PC-9 (cell line): ENCODE data around the gene CHST12. TPM values are rescaled to one million over a fixed set of nuclear protein-coding genes. Genes with fewer than 3 reads are reported as not detected.
"Not testable (repeated sequence)": the region's sequence is repeated elsewhere in the genome, so short reads cannot be mapped to it uniquely, and the experiment has no call there.

Source experiments
- BruUV-seq: library from RNA; stranded (reverse); fragments of 400-500 nt; replicated peaks from 2 replicates; lab custom pipeline; 2021; lab: Mats Ljungman, UMichigan
- CTCF ChIA-PET: fragments of 300-600 bp; sonication (Branson Sonifier 250); formaldehyde crosslinking; loops from one replicate; lab custom pipeline; 2022; ENCODE audit warnings: antibody characterized with exemption; lab: Charles Lee
- POLR2A ChIA-PET: fragments of 300-600 bp; sonication (Branson Sonifier 250); formaldehyde crosslinking; loops from one replicate; lab custom pipeline; 2022; ENCODE audit warnings: antibody characterized with exemption; ENCODE audit not compliant: unreplicated experiment; lab: Charles Lee
- DNase-seq, 2 experiments: peaks; one replicate each; pipeline versions ENCODE4 v3.0.0 to v3.0.0-alpha.2; 2015 to 2022; ENCODE audit warnings: mixed read lengths in 1 of 2
- H2AFZ ChIP-seq: fragments of 200-600 bp; sonication (generic); 2 replicates; pipeline ENCODE4 v1.8.1; 2017; ENCODE audit warnings: antibody characterized with exemption
- H3F3A ChIP-seq: fragments of 200-600 bp; sonication (generic); 2 replicates; pipeline ENCODE4 v1.8.1; 2017; ENCODE audit warnings: antibody characterized with exemption, mild to moderate bottlenecking, low read depth; ENCODE audit not compliant: insufficient read depth
- H3K27ac ChIP-seq: fragments of 200-600 bp; sonication (generic); 2 replicates; pipeline ENCODE4 v1.6.1; 2016; ENCODE audit warnings: mixed run types
- H3K27me3 ChIP-seq: fragments of 200-600 bp; sonication (generic); 2 replicates; pipeline ENCODE4 v1.6.1; 2016; ENCODE audit warnings: low read depth, mixed run types; ENCODE audit not compliant: insufficient read depth
- H3K36me3 ChIP-seq: fragments of 200-600 bp; sonication (generic); 2 replicates; pipeline ENCODE4 v1.6.1; 2016; ENCODE audit warnings: low read depth, mixed run types
- H3K4me1 ChIP-seq: fragments of 200-600 bp; sonication (generic); replicated peaks from 2 replicates; pipeline ENCODE4 v1.6.1; 2016; ENCODE audit warnings: mixed run types; ENCODE audit not compliant: insufficient read depth
- H3K4me2 ChIP-seq: fragments of 200-600 bp; sonication (generic); 2 replicates; pipeline ENCODE4 v1.6.1; 2017; ENCODE audit warnings: mixed run types
- H3K4me3 ChIP-seq: fragments of 200-600 bp; sonication (generic); 2 replicates; pipeline ENCODE4 v1.6.1; 2016; ENCODE audit warnings: mixed run types
- H3K79me2 ChIP-seq: fragments of 200-600 bp; sonication (generic); 2 replicates; pipeline ENCODE4 v1.6.1; 2017; ENCODE audit warnings: low read depth, mixed run types
- H3K9me2 ChIP-seq: fragments of 200-600 bp; sonication (generic); 2 replicates; pipeline ENCODE4 v1.8.1; 2017; ENCODE audit warnings: mild to moderate bottlenecking; ENCODE audit not compliant: insufficient read depth
- H3K9me3 ChIP-seq: fragments of 200-600 bp; sonication (generic); 2 replicates; pipeline ENCODE4 v1.8.1; 2016; ENCODE audit warnings: low read depth; ENCODE audit not compliant: insufficient read depth
- H4K20me1 ChIP-seq: fragments of 200-600 bp; sonication (generic); 2 replicates; pipeline ENCODE4 v1.8.1; 2017; ENCODE audit not compliant: insufficient read depth
- EZH2 ChIP-seq: fragments of 200-600 bp; sonication (generic); IDR thresholded peaks from 2 replicates; pipeline ENCODE4 v1.8.0; 2017; ENCODE audit warnings: antibody characterized with exemption, low read depth
- intact Hi-C: fragments of 100-400 bp; cut with micrococcal nuclease; formaldehyde crosslinking; loops from one replicate; pipeline ENCODE4 v1.10.0; 2022; ENCODE audit not compliant: unreplicated experiment
- total RNA-seq: library from RNA; stranded (reverse); gene quantifications from 2 replicates; pipeline ENCODE4 v1.2.3, GENCODE V29; 2021
- TF ChIP-seq, protein P1 (sequence below): fragments of 200-600 bp; sonication (generic); conservative IDR thresholded peaks from 2 replicates; pipeline ENCODE4 v1.6.1; 2017; ENCODE audit warnings: mixed run types, antibody characterized with exemption, mild to moderate bottlenecking, moderate library complexity

The CHST12 gene
- total RNA-seq, 1 experiment from 2014 or later, result 25.9 TPM

DNA sequence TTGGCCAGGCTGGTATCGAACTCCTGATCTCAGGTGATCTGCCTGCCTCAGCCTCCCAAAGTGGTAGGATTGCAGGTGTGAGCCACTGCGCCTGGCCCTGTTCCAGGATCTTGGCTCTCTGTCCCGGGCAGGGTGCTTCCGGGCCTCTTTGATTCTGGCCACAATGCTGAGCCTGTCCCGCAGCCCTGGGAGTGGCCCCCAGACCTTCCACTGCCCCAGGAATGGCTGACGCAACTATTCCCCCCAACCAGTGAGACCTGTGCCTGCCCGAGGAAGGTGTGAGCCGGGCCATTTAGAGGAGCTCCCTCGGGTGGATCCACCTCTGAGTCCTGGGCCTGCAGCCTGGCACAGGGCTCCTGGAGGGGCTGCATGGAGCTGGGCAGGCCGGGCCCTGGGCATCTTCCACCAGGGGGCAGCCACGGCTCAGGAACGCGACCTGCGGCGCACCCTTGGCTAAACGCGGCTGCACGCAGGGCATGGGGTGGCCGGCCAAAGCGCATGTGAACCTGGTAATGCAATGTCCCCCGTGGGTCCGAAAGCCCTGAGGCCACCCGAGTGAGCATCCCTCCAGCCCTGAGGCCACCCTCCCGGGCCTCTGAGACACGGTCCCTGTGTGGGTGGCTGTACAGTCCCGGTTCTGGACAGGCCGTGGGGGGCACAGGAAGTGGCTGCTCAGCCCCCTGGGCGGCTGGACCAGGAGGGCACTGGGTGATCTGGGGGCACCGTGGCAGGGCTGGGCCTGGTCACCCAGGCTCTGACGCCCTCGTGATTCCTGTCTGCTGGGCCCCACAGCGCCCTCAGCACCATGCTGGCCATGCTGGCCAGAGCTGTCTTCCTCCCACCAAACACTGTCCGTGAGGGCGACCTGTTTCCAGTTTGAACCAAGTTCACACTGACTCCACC is 48.0 kb downstream of the CHST12 start:
- ChIA-PET CTCF (interaction anchor here (0.5 to 1.9 kb wide), 6 partner anchors 18 to 259 kb away, joined by 3 to 25 read pairs (median 8); no protein-coding TSS in a partner anchor), POLR2A (interaction anchor here (0.7 kb wide), 1 partner anchor 127 kb away, joined by 7 read pairs; no protein-coding TSS in a partner anchor)
- Histone ChIP-seq H3K4me1 (peaks cover 8% of the 10 kb centered on the region; the same call in 1 of the 2 replicates), H3K9me3 (no peaks in the 10 kb centered on the region), H3K4me2 (peak overlapping the region; percentile 84), H3K9me2 (no peaks in the 10 kb centered on the region), H3F3A (peaks cover 16% of the 10 kb centered on the region; the same call in 1 of the 2 replicates), H3K4me3 (peak overlapping the region; percentile 39; the same call in 1 of the 2 replicates), H4K20me1 (no peaks in the 10 kb centered on the region), H2AFZ (peak overlapping the region; percentile 69; the same call in 1 of the 2 replicates), H3K79me2 (no peaks in the 10 kb centered on the region), H3K27ac (no peak overlapping the region), H3K36me3 (no peaks in the 10 kb centered on the region), H3K27me3 (no peaks in the 10 kb centered on the region)
- TF ChIP-seq, protein P1, sequence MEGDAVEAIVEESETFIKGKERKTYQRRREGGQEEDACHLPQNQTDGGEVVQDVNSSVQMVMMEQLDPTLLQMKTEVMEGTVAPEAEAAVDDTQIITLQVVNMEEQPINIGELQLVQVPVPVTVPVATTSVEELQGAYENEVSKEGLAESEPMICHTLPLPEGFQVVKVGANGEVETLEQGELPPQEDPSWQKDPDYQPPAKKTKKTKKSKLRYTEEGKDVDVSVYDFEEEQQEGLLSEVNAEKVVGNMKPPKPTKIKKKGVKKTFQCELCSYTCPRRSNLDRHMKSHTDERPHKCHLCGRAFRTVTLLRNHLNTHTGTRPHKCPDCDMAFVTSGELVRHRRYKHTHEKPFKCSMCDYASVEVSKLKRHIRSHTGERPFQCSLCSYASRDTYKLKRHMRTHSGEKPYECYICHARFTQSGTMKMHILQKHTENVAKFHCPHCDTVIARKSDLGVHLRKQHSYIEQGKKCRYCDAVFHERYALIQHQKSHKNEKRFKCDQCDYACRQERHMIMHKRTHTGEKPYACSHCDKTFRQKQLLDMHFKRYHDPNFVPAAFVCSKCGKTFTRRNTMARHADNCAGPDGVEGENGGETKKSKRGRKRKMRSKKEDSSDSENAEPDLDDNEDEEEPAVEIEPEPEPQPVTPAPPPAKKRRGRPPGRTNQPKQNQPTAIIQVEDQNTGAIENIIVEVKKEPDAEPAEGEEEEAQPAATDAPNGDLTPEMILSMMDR, result peak; percentile 91
- TF ChIP-seq EZH2, result no peak
- intact Hi-C loops, result loop anchor here (1.0 to 5.0 kb wide), 5 partner anchors 18 to 411 kb away; no protein-coding TSS in a partner anchor
- BruUV-seq, result no TSS peak
- peak; percentile 67 to 95 for DNase-seq

GRCh38 chr7:2452074-2452507 is 48.7 kb downstream of the CHST12 start:
- Histone ChIP-seq H3K27me3 (no peaks in the 10 kb centered on the region), H3K4me2 (peak overlapping the region; percentile 84), H3K36me3 (no peaks in the 10 kb centered on the region), H3F3A (peaks cover 16% of the 10 kb centered on the region; the same call in 1 of the 2 replicates), H3K9me3 (no peaks in the 10 kb centered on the region), H3K4me1 (peaks cover 8% of the 10 kb centered on the region; the same call in 1 of the 2 replicates), H4K20me1 (no peaks in the 10 kb centered on the region), H3K4me3 (no peak overlapping the region), H3K9me2 (no peaks in the 10 kb centered on the region), H2AFZ (no peak overlapping the region), H3K79me2 (no peaks in the 10 kb centered on the region), H3K27ac (no peak overlapping the region)
- TF ChIP-seq EZH2, result no peak
- POLR2A ChIA-PET, result interaction anchor here (0.6 to 0.7 kb wide), 2 partner anchors 55 to 126 kb away, joined by 7 to 34 read pairs; no protein-coding TSS in a partner anchor
- CTCF ChIA-PET, result interaction anchor here (0.5 to 1.9 kb wide), 3 partner anchors 17 to 258 kb away, joined by 3 to 25 read pairs (median 11); partner anchors contain the start of gene BRAT1
- no TSS peak for BruUV-seq
- intact Hi-C loops, result loop anchor here (5.0 kb wide), 1 partner anchor 410 kb away; no protein-coding TSS in a partner anchor
- peak in 1 of 2 experiments; percentile 44 for DNase-seq

DNA sequence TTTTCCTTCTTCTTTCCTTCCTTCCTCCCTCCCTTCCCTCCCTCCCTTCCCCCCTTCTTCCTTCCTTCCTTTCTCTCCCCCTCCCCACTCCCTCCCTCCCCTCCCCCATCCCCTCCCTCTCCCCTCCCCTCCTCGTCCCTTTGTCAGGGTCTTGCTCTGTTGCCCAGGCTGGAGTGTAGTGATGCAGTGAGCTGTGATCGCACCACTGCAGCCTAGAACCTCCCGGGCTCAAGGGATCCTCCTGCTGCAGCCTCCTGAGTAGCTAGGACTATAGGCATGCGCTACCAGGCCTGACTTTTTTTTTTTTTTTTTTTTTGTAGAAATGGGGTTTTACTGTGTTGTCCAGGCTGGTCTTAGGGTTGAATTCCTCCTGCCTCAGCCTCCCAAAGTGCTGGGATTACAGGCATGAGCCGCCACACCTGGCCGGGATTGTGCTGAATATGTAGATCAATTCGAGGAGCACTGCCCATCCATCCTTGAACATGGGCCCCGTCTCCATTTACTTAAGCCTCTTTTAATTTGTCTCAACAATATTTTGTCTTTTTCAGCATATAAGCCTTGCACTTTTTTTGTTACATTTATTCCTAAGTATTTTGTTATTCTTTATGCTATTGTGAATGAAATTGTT is 49.3 kb downstream of the CHST12 start:
- H3K79me2 ChIP-seq, result no peaks in the 10 kb centered on the region
- TF ChIP-seq, protein P1, result no peak
- TF ChIP-seq EZH2, result no peak
- no peaks in the 10 kb centered on the region for H3K9me2 ChIP-seq
- intact Hi-C loops, result loop anchor here (5.0 kb wide), 1 partner anchor 410 kb away; no protein-coding TSS in a partner anchor
- H3K4me1 ChIP-seq, result peaks cover 8% of the 10 kb centered on the region; the same call in 1 of the 2 replicates
- no peaks in the 10 kb centered on the region for H4K20me1 ChIP-seq
- ChIA-PET POLR2A (interaction anchor here (0.6 kb wide), 1 partner anchor 56 kb away, joined by 34 read pairs; no protein-coding TSS in a partner anchor), CTCF (interaction anchor here (0.5 to 1.9 kb wide), 3 partner anchors 16 to 257 kb away, joined by 3 to 25 read pairs (median 11); partner anchors contain the start of gene BRAT1)
- no peaks in the 10 kb centered on the region for H3K9me3 ChIP-seq
- H3F3A ChIP-seq, result peaks cover 16% of the 10 kb centered on the region; the same call in 1 of the 2 replicates
- no peak overlapping the region for H3K4me3 ChIP-seq
- no peaks in the 10 kb centered on the region for H3K27me3 ChIP-seq
- no peak overlapping the region for H3K27ac ChIP-seq
- no peak for DNase-seq
- no TSS peak for BruUV-seq
- no peak overlapping the region for H3K4me2 ChIP-seq
- H2AFZ ChIP-seq, result no peak overlapping the region
- no peaks in the 10 kb centered on the region for H3K36me3 ChIP-seq

GRCh38 chr7:2453849-2454248 is 50.4 kb downstream of the CHST12 start:
- not testable (repeated sequence) for H3K79me2 ChIP-seq, H3K36me3 ChIP-seq, H4K20me1 ChIP-seq, DNase-seq, BruUV-seq, H3K27ac ChIP-seq, H3K4me3 ChIP-seq, H3K4me2 ChIP-seq, H3K27me3 ChIP-seq, H3K9me3 ChIP-seq, H2AFZ ChIP-seq, H3K9me2 ChIP-seq
- H3K4me1 ChIP-seq, result peaks cover 12% of the 10 kb centered on the region
- POLR2A ChIA-PET, result interaction anchor here (0.6 kb wide), 2 partner anchors 100 to 251 kb away, joined by 3 to 4 read pairs; no protein-coding TSS in a partner anchor
- peaks cover 11% of the 10 kb centered on the region for H3F3A ChIP-seq
- CTCF ChIA-PET, result interaction anchor here (0.6 kb wide), 1 partner anchor 471 kb away, joined by 10 read pairs; no protein-coding TSS in a partner anchor
- intact Hi-C loops, result loop anchor here (5.0 kb wide), 1 partner anchor 408 kb away; no protein-coding TSS in a partner anchor
